CD8-positive, alpha-beta memory T cell (primary cell): ENCODE measurements around the gene OLFML2B. TPM values are rescaled to one million over a fixed set of nuclear protein-coding genes. Genes with fewer than 3 reads are reported as not detected.

Experiments
- CTCF ChIA-PET: fragments of 350-600 bp; sonication (Branson Sonifier 250); formaldehyde crosslinking; loops from one replicate; lab custom pipeline; 2021; ENCODE audit warnings: antibody characterized with exemption; lab: Charles Lee
- POLR2A ChIA-PET: fragments of 350-600 bp; sonication (Branson Sonifier 250); formaldehyde crosslinking; loops from one replicate; lab custom pipeline; 2021; ENCODE audit warnings: antibody characterized with exemption; lab: Charles Lee
- DNase-seq, 5 donors: peaks; one replicate each; pipeline versions ENCODE4 v3.0.0 to v3.0.0-alpha.2; 2020 to 2022; ENCODE audit warnings: mixed read lengths in 1 of 5
- H3K27ac ChIP-seq: one replicate; pipeline ENCODE4 v1.7.0; 2013; ENCODE audit warnings: low read depth, mild to moderate bottlenecking, low read length, moderate library complexity
- H3K27me3 ChIP-seq: 2 replicates; pipeline ENCODE4 v1.7.0; 2013; ENCODE audit warnings: low read length, mild to moderate bottlenecking; ENCODE audit not compliant: insufficient read depth, poor library complexity, severe bottlenecking
- H3K36me3 ChIP-seq: 2 replicates; pipeline ENCODE4 v1.7.0; 2013; ENCODE audit warnings: mild to moderate bottlenecking, low read length, moderate library complexity; ENCODE audit not compliant: insufficient read depth
- H3K4me1 ChIP-seq: 2 replicates; pipeline ENCODE4 v1.7.0; 2013; ENCODE audit warnings: mild to moderate bottlenecking, low read length, moderate library complexity; ENCODE audit not compliant: insufficient read depth
- H3K4me3 ChIP-seq: 2 replicates; pipeline ENCODE4 v1.7.0; 2013; ENCODE audit warnings: mild to moderate bottlenecking, low read length
- H3K9me3 ChIP-seq: 2 replicates; pipeline ENCODE4 v1.7.0; 2013; ENCODE audit warnings: mild to moderate bottlenecking, low read length
- H3K27ac Mint-ChIP-seq, 8 donors: one replicate each; pipeline ENCODE4 v1.8.0; 2020 to 2021; ENCODE audit warnings: mixed read lengths in 8 of 8, mild to moderate bottlenecking in 6 of 8, inconsistent platforms in 3 of 8, moderate library complexity in 3 of 8
- H3K27me3 Mint-ChIP-seq, 2 donors: one replicate each; pipeline ENCODE4 v1.8.0; 2020 to 2021; ENCODE audit warnings: mixed read lengths in 2 of 2, mild to moderate bottlenecking in 1 of 2, moderate library complexity in 1 of 2
- H3K36me3 Mint-ChIP-seq, 3 donors: one replicate each; pipeline ENCODE4 v1.8.0; 2020 to 2021; ENCODE audit warnings: mixed read lengths in 3 of 3, inconsistent platforms in 1 of 3, mild to moderate bottlenecking in 1 of 3
- H3K4me1 Mint-ChIP-seq, 3 donors: one replicate each; pipeline ENCODE4 v1.8.0; 2020 to 2021; ENCODE audit warnings: mixed read lengths in 3 of 3, inconsistent platforms in 1 of 3, mild to moderate bottlenecking in 1 of 3
- H3K4me3 Mint-ChIP-seq, 7 donors: one replicate each; pipeline ENCODE4 v1.8.0; 2020 to 2021; ENCODE audit warnings: mixed read lengths in 7 of 7, mild to moderate bottlenecking in 6 of 7, moderate library complexity in 4 of 7, inconsistent platforms in 2 of 7
- H3K9me3 Mint-ChIP-seq, 5 donors: one replicate each; pipeline ENCODE4 v1.8.0; 2020 to 2022; ENCODE audit warnings: mixed read lengths in 5 of 5, mild to moderate bottlenecking in 3 of 5, moderate library complexity in 2 of 5, inconsistent platforms in 1 of 5
- polyA plus RNA-seq: library from polyadenylated mRNA; unstranded; fragments of 300-500 nt; fragmentation: Illumina TruSeq; gene quantifications from one replicate; pipeline ENCODE4 v1.2.3, GENCODE V29; 2021
- total RNA-seq, 2 experiments: library from RNA; stranded (reverse); gene quantifications; one replicate each; pipeline ENCODE4 v1.2.3, GENCODE V29; 2021

Gene OLFML2B
- total and polyA plus RNA-seq, 3 experiments from 2014 or later = 0.22 TPM; not detected in 1

GRCh38 chr1:162033428-162033827 is 9.8 kb upstream of the OLFML2B start:
- Histone ChIP-seq H3K4me3 (no peak overlapping the region), H3K9me3 (no peaks in the 10 kb centered on the region), H3K27me3 (no peaks in the 10 kb centered on the region), H3K36me3 (no peaks in the 10 kb centered on the region), H3K27ac (no peak overlapping the region), H3K4me1 (no peaks in the 10 kb centered on the region)
- H3K4me3 Mint-ChIP-seq = no peak overlapping the region
- H3K36me3 Mint-ChIP-seq = peaks cover 0 to 2% (median 0%) of the 10 kb centered on the region in 3 donors
- no peaks in the 10 kb centered on the region for H3K9me3 Mint-ChIP-seq
- CTCF ChIA-PET = no interaction called here
- POLR2A ChIA-PET = no interaction called here
- no peak for DNase-seq
- H3K27me3 Mint-ChIP-seq = peaks cover 11 to 49% of the 10 kb centered on the region in 2 donors
- no peak overlapping the region for H3K27ac Mint-ChIP-seq
- H3K4me1 Mint-ChIP-seq = no peaks in the 10 kb centered on the region

GRCh38 chr1:162030759-162031280 is 7.2 kb upstream of the OLFML2B start:
- H3K9me3 Mint-ChIP-seq = peaks cover 0 to 4% (median 0%) of the 10 kb centered on the region in 5 donors
- peaks cover 0 to 3% (median 2%) of the 10 kb centered on the region in 3 donors for H3K36me3 Mint-ChIP-seq
- CTCF ChIA-PET = no interaction called here
- H3K27me3 Mint-ChIP-seq = peaks cover 7 to 59% of the 10 kb centered on the region in 2 donors
- Histone ChIP-seq H3K27me3 (peaks cover 8% of the 10 kb centered on the region), H3K9me3 (no peaks in the 10 kb centered on the region), H3K4me1 (no peaks in the 10 kb centered on the region), H3K27ac (no peak overlapping the region), H3K36me3 (no peaks in the 10 kb centered on the region), H3K4me3 (no peak overlapping the region)
- no peak for DNase-seq
- H3K4me1 Mint-ChIP-seq = no peaks in the 10 kb centered on the region
- H3K4me3 Mint-ChIP-seq = no peak overlapping the region
- POLR2A ChIA-PET = no interaction called here
- no peak overlapping the region for H3K27ac Mint-ChIP-seq

- Histone ChIP-seq H3K9me3 (no peaks in the 10 kb centered on the region), H3K27me3 (peaks cover 8% of the 10 kb centered on the region), H3K36me3 (no peaks in the 10 kb centered on the region), H3K4me3 (no peak overlapping the region), H3K27ac (no peak overlapping the region), H3K4me1 (peaks cover 3% of the 10 kb centered on the region)
- Mint-ChIP-seq H3K9me3 (peaks cover 0 to 4% (median 0%) of the 10 kb centered on the region in 5 donors), H3K27me3 (peaks cover 10 to 64% of the 10 kb centered on the region in 2 donors), H3K27ac (no peak overlapping the region), H3K36me3 (peaks cover 0 to 3% (median 2%) of the 10 kb centered on the region in 3 donors), H3K4me1 (peaks cover 4 to 5% (median 4%) of the 10 kb centered on the region in 3 donors), H3K4me3 (no peak overlapping the region)
- DNase-seq = no peak
- ChIA-PET CTCF (no interaction called here), POLR2A (no interaction called here)
Observed at GRCh38 chr1:162029157-162029556, 5.5 kb upstream of the OLFML2B start.

GRCh38 chr1:162028726-162029125 is 5.1 kb upstream of the OLFML2B start:
- peaks cover 0 to 4% (median 0%) of the 10 kb centered on the region in 5 donors for H3K9me3 Mint-ChIP-seq
- H3K27me3 Mint-ChIP-seq = peaks cover 10 to 62% of the 10 kb centered on the region in 2 donors
- no peaks in the 10 kb centered on the region for H3K36me3 ChIP-seq
- peak overlapping the region in 1 of 8 donors; percentile 21 for H3K27ac Mint-ChIP-seq
- CTCF ChIA-PET = interaction anchor here (1.1 kb wide), 1 partner anchor 9 kb away, joined by 3 read pairs; no protein-coding TSS in a partner anchor
- H3K4me3 ChIP-seq = no peak overlapping the region
- POLR2A ChIA-PET = no interaction called here
- H3K36me3 Mint-ChIP-seq = peaks cover 0 to 3% (median 0%) of the 10 kb centered on the region in 3 donors
- no peak overlapping the region for H3K4me3 Mint-ChIP-seq
- no peak overlapping the region for H3K27ac ChIP-seq
- peaks cover 8% of the 10 kb centered on the region for H3K27me3 ChIP-seq
- no peak for DNase-seq
- H3K9me3 ChIP-seq = no peaks in the 10 kb centered on the region
- H3K4me1 ChIP-seq = peaks cover 4% of the 10 kb centered on the region
- peaks cover 6 to 8% (median 7%) of the 10 kb centered on the region in 3 donors for H3K4me1 Mint-ChIP-seq

DNA sequence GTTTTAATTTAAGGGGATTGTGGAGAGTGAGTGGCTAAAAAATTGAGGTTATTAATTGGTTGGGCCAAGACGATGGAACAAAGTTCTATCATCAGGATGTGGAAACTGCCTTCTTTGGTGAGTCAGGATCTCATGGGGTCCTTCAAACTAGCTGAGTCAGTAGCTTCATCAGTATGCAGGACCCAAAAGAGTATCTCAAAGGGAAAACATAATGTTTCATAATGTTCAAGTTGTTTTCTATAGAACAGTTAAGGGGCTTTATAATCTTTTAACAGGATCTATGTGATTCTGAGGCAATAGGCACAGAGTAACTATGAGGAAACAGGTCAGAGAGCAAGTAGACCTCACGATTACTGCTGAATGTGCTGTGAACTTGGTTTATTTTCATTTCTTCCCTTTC is 3.2 kb upstream of the OLFML2B start:
- H3K4me3 Mint-ChIP-seq = no peak overlapping the region
- ChIA-PET POLR2A (no interaction called here), CTCF (interaction anchor here (0.9 kb wide), 1 partner anchor 10 kb away, joined by 3 read pairs; no protein-coding TSS in a partner anchor)
- H3K4me1 Mint-ChIP-seq = peaks cover 9 to 17% (median 15%) of the 10 kb centered on the region in 3 donors
- Histone ChIP-seq H3K36me3 (no peaks in the 10 kb centered on the region), H3K4me3 (no peak overlapping the region), H3K27ac (no peak overlapping the region), H3K4me1 (peaks cover 4% of the 10 kb centered on the region), H3K9me3 (no peaks in the 10 kb centered on the region), H3K27me3 (peaks cover 8% of the 10 kb centered on the region)
- H3K27me3 Mint-ChIP-seq = peaks cover 21 to 66% of the 10 kb centered on the region in 2 donors
- DNase-seq = no peak
- peaks cover 0 to 4% (median 0%) of the 10 kb centered on the region in 5 donors for H3K9me3 Mint-ChIP-seq
- no peak overlapping the region for H3K27ac Mint-ChIP-seq
- H3K36me3 Mint-ChIP-seq = peaks cover 0 to 3% (median 0%) of the 10 kb centered on the region in 3 donors

GRCh38 chr1:162025541-162025940 is 1.9 kb upstream of the OLFML2B start:
- ChIA-PET CTCF (no interaction called here), POLR2A (no interaction called here)
- Histone ChIP-seq H3K27ac (no peak overlapping the region), H3K36me3 (no peaks in the 10 kb centered on the region), H3K9me3 (no peaks in the 10 kb centered on the region), H3K4me3 (no peak overlapping the region), H3K27me3 (peaks cover 8% of the 10 kb centered on the region), H3K4me1 (peaks cover 4% of the 10 kb centered on the region)
- Mint-ChIP-seq H3K4me1 (peaks cover 9 to 17% (median 15%) of the 10 kb centered on the region in 3 donors), H3K27ac (peak overlapping the region in 1 of 8 donors; percentile 23), H3K36me3 (peaks cover 0 to 3% (median 0%) of the 10 kb centered on the region in 3 donors), H3K4me3 (no peak overlapping the region), H3K9me3 (peaks cover 0 to 4% (median 0%) of the 10 kb centered on the region in 5 donors), H3K27me3 (peaks cover 27 to 63% of the 10 kb centered on the region in 2 donors)
- DNase-seq = no peak

- Histone ChIP-seq H3K4me1 (peaks cover 4% of the 10 kb centered on the region), H3K9me3 (no peaks in the 10 kb centered on the region), H3K36me3 (no peaks in the 10 kb centered on the region), H3K27ac (no peak overlapping the region), H3K4me3 (peak overlapping the region; percentile 74), H3K27me3 (peaks cover 13% of the 10 kb centered on the region)
- Mint-ChIP-seq H3K27ac (no peak overlapping the region), H3K4me1 (peaks cover 9 to 17% (median 15%) of the 10 kb centered on the region in 3 donors), H3K36me3 (peaks cover 0 to 3% (median 0%) of the 10 kb centered on the region in 3 donors), H3K9me3 (peaks cover 0 to 4% (median 0%) of the 10 kb centered on the region in 5 donors), H3K4me3 (peak overlapping the region; percentile 45 to 91 (median 84)), H3K27me3 (peaks cover 29 to 56% of the 10 kb centered on the region in 2 donors)
- DNase-seq = no peak
- CTCF ChIA-PET = no interaction called here
- POLR2A ChIA-PET = no interaction called here
Observed at GRCh38 chr1:162023181-162023546, 505 bp downstream of the OLFML2B start.

DNA sequence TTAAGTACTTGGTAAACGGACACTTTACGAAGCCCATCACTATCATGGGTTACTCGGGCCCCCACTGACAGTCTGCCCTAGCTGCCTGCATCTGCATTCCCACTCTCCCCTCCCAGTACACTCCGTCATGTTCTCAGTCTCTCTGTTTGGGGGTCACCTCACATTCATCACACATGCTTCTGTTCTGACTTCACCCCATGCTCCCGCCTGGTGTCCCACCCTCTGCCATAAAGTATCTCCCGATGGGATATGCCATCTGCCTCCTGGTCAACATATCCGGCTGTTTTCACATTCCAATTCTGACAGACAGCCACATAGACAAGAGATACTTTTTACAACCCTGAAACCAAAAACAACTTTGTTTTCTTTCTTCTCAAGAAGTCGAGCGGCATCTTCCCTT is 1.0 kb downstream of the OLFML2B start:
- no peak for DNase-seq
- ChIA-PET CTCF (no interaction called here), POLR2A (no interaction called here)
- H3K4me1 ChIP-seq = peaks cover 4% of the 10 kb centered on the region
- H3K4me3 ChIP-seq = no peak overlapping the region
- peaks cover 0 to 4% (median 0%) of the 10 kb centered on the region in 5 donors for H3K9me3 Mint-ChIP-seq
- H3K4me1 Mint-ChIP-seq = peaks cover 9 to 17% (median 15%) of the 10 kb centered on the region in 3 donors
- H3K36me3 ChIP-seq = no peaks in the 10 kb centered on the region
- peaks cover 29 to 51% of the 10 kb centered on the region in 2 donors for H3K27me3 Mint-ChIP-seq
- peak overlapping the region; percentile 27 to 84 (median 80) for H3K4me3 Mint-ChIP-seq
- H3K36me3 Mint-ChIP-seq = peaks cover 0 to 3% (median 0%) of the 10 kb centered on the region in 3 donors
- H3K9me3 ChIP-seq = no peaks in the 10 kb centered on the region
- no peak overlapping the region for H3K27ac ChIP-seq
- H3K27ac Mint-ChIP-seq = peak overlapping the region in 1 of 8 donors; percentile 22
- H3K27me3 ChIP-seq = peaks cover 13% of the 10 kb centered on the region
